K562 (cell line): ENCODE measurements around the gene ACOT7. TPM values are rescaled to one million over a fixed set of nuclear protein-coding genes. Genes with fewer than 3 reads are reported as not detected.
A peak's percentile ranks its signal among the peaks of the same experiment; 100 is the strongest.

Source experiments
- ATAC-seq: fragments of 200-7000 bp; cut with Tn5 transposase; 3 replicates; pipeline ENCODE4 v1.9.1; 2020; ENCODE audit warnings: moderate library complexity
- BruUV-seq: library from RNA; stranded (reverse); fragments of 400-500 nt; replicated peaks from 2 replicates; lab custom pipeline; 2021; lab: Mats Ljungman, UMichigan
- CTCF ChIA-PET: fragments of 300-600 bp; formaldehyde crosslinking; extraction: SDS; loops from one replicate; lab custom pipeline; 2021; ENCODE audit warnings: low intra/inter-chr PET ratio; lab: Yijun Ruan, JAX
- POLR2A ChIA-PET: fragments of 300-600, 350-650 bp; sonication (Branson Sonifier 250); formaldehyde crosslinking; extraction: SDS; loops from one replicate; lab custom pipeline; 2021; ENCODE audit warnings: antibody characterized with exemption, inconsistent platforms; lab: Yijun Ruan, JAX
- DNase-seq, 4 experiments: peaks; one replicate each; pipeline versions ENCODE4 v3.0.0 to v3.0.0-alpha.2; 2011 to 2018; ENCODE audit warnings: low spot score in 3 of 4, mixed read lengths in 3 of 4; ENCODE audit errors: extremely low read depth in 1 of 4
- FAIRE-seq: peaks from 2 replicates; lab custom pipeline; 2011; peaks lifted over from hg19 to GRCh38; lab: Jason Lieb, UNC
- H2AFZ ChIP-seq: 2 replicates; pipeline ENCODE4 v1.6.0; 2011; ENCODE audit warnings: low read depth, low read length, control low read depth, inconsistent platforms
- H3K27ac ChIP-seq: fragments of 200-600 bp; 3 replicates; pipeline ENCODE4 v1.8.0; 2011; ENCODE audit warnings: low read depth, mild to moderate bottlenecking, control low read depth, inconsistent platforms, low read length, moderate library complexity, mixed read lengths; ENCODE audit errors: extremely low read depth
- H3K27me3 ChIP-seq, 2 experiments: fragments of 300-600 bp in 1 of 2; 2 replicates in 1 of 2; 3 replicates in 1 of 2; pipeline versions ENCODE4 v1.6.0 to v1.8.0; 2011; ENCODE audit warnings: inconsistent platforms in 2 of 2, low read length in 2 of 2, mild to moderate bottlenecking in 1 of 2, mixed read lengths in 1 of 2, moderate library complexity in 1 of 2; ENCODE audit not compliant: control insufficient read depth in 2 of 2, insufficient read depth in 2 of 2
- H3K36me3 ChIP-seq: fragments of 300-600 bp; 3 replicates; pipeline ENCODE4 v1.8.0; 2011; ENCODE audit warnings: mild to moderate bottlenecking, low read length, inconsistent platforms; ENCODE audit not compliant: control insufficient read depth, insufficient read depth
- H3K4me1 ChIP-seq, 2 experiments: fragments of 200-600 bp in 1 of 2; replicated peaks in 1 of 2; 2 replicates in 1 of 2; 3 replicates in 1 of 2; pipeline versions ENCODE4 v1.5.1 to v1.8.0; 2011; ENCODE audit warnings: inconsistent platforms in 2 of 2, low read length in 2 of 2, mild to moderate bottlenecking in 1 of 2, mixed read lengths in 1 of 2, moderate library complexity in 1 of 2; ENCODE audit not compliant: control insufficient read depth in 2 of 2, insufficient read depth in 2 of 2
- H3K4me2 ChIP-seq: 2 replicates; pipeline ENCODE4 v1.6.1; 2011; ENCODE audit warnings: low read length, control low read depth, inconsistent platforms, mixed read lengths; ENCODE audit not compliant: insufficient read depth
- H3K4me3 ChIP-seq: fragments of 200-600 bp; sonication (generic), shearing (Covaris generic); 2 replicates; pipeline ENCODE4 v1.5.1; 2016; ENCODE audit warnings: control low read depth, inconsistent platforms
- H3K79me2 ChIP-seq: fragments of 200-600 bp; 3 replicates; pipeline ENCODE4 v1.8.0; 2011; ENCODE audit warnings: low read length, inconsistent platforms; ENCODE audit not compliant: control insufficient read depth, insufficient read depth
- H3K9ac ChIP-seq, 2 experiments: 2 replicates each; pipeline versions ENCODE4 v1.6.0 to v1.6.1; 2011; ENCODE audit warnings: low read depth in 2 of 2, low read length in 2 of 2, control low read depth in 1 of 2, inconsistent platforms in 1 of 2, mild to moderate bottlenecking in 1 of 2, mixed read lengths in 1 of 2; ENCODE audit not compliant: insufficient read depth in 1 of 2
- H3K9me1 ChIP-seq: one replicate; pipeline ENCODE4 v1.6.0; 2011; ENCODE audit warnings: inconsistent platforms, mild to moderate bottlenecking, low read length, moderate library complexity; ENCODE audit not compliant: control insufficient read depth, insufficient read depth
- H3K9me3 ChIP-seq: replicated peaks from 2 replicates; pipeline ENCODE4 v1.5.1; 2011; ENCODE audit warnings: low read depth, low read length, inconsistent platforms; ENCODE audit not compliant: control insufficient read depth, insufficient read depth
- H4K20me1 ChIP-seq: replicated peaks from 2 replicates; pipeline ENCODE4 v1.6.1; 2011; ENCODE audit warnings: low read length, inconsistent platforms, mixed read lengths; ENCODE audit not compliant: control insufficient read depth, insufficient read depth
- BRF2 ChIP-seq: IDR thresholded peaks from 3 replicates; pipeline ENCODE4 v1.6.1; 2011; ENCODE audit warnings: borderline replicate concordance, mild to moderate bottlenecking; ENCODE audit not compliant: insufficient read length, insufficient read depth
- NR2F6 ChIP-seq: fragments of 450-650 bp; formaldehyde crosslinking; IDR thresholded peaks from 2 replicates; pipeline ENCODE4 v1.4.0; 2020; ENCODE audit warnings: mild to moderate bottlenecking
- ZNF398 ChIP-seq: fragments of 250-450 bp; sonication (Bioruptor Pico); IDR thresholded peaks from 2 replicates; pipeline ENCODE4 v1.8.0; 2021; ENCODE audit warnings: moderate library complexity, mild to moderate bottlenecking, inconsistent platforms
- WGBS: fragments of 100-300 bp; shearing (Covaris generic); methylation state at CpG from one replicate; pipeline ENCODE4 v1.1.6; 2016; ENCODE audit warnings: low coverage, mixed read lengths; ENCODE audit not compliant: insufficient coverage; ENCODE audit errors: missing lambda C conversion rate; 5-methylcytosine and 5-hydroxymethylcytosine counted together
- in situ Hi-C: fragments of 300-500 bp; cut with MboI; formaldehyde crosslinking; loops from 4 replicates; pipeline ENCODE4 v1.15.0; 2018; ENCODE audit warnings: inconsistent platforms, mixed read lengths
- intact Hi-C: fragments of 100-400 bp; cut with micrococcal nuclease; formaldehyde crosslinking; loops from 2 replicates; pipeline ENCODE4 v1.14.2; 2022
- polyA plus RNA-seq, 8 experiments: library from polyadenylated mRNA; depleted of rRNA in 4 of 8; stranded (reverse) in 5 of 8; unstranded in 3 of 8; fragments of >200 nt; fragmentation: Nextera tagmentation in 2 of 8; fragmentation: Illumina TruSeq in 1 of 8; extraction: Ambion mirVana in 2 of 8; extraction: Trizol in 1 of 8; gene quantifications; 2 replicates each; pipeline versions ENCODE4 v1.2.1 to v1.2.3, GENCODE V29; 2011 to 2014; ENCODE audit warnings: inconsistent platforms in 1 of 8, missing spikeins in 1 of 8
- total RNA-seq, 7 experiments: library from RNA; depleted of rRNA in 6 of 7; stranded (reverse); fragments of >200 nt in 6 of 7; fragmentation: Illumina TruSeq in 2 of 7; extraction: Trizol in 2 of 7; gene quantifications; 2 replicates each; pipeline versions ENCODE4 v1.2.1 to v1.2.3, GENCODE V29; 2011 to 2021; ENCODE audit warnings: low replicate concordance in 1 of 7

The ACOT7 gene
- total and polyA plus RNA-seq, 9 of the 15 experiments (the other 6 are each of a cell fraction or from before 2014, with no cell fraction given): 7.0 to 92.6 (median 37.2) TPM

DNA sequence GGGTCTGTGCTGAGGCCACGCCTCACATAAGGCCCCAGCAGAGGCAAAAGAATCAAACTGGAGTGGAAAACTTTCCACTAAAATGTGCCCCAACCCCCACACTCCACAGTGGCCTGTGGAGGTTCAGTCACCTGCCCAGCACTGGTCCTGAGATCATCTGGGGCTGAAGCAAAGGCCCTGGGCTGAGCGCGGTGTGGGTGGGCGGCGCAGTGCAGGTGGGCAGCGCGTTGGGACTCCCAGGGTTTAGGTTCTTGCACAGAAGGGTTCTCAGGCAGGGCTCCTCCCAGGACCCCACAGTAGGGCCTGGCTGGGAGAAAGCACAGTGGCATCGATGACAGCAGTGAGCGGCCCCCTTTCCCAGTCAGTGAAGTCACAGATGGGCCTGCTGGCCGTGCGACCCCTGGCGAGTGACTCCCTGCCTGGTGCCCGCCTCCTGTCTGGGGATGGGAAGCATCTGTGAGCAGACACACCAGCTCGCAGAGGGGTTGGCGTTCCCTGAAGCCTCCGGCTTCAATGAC, 118.9 kb downstream of the ACOT7 start (continued):
- no peak for TF ChIP-seq ZNF398 (CRISPR knock-in tag)
- no peak for TF ChIP-seq BRF2

DNA sequence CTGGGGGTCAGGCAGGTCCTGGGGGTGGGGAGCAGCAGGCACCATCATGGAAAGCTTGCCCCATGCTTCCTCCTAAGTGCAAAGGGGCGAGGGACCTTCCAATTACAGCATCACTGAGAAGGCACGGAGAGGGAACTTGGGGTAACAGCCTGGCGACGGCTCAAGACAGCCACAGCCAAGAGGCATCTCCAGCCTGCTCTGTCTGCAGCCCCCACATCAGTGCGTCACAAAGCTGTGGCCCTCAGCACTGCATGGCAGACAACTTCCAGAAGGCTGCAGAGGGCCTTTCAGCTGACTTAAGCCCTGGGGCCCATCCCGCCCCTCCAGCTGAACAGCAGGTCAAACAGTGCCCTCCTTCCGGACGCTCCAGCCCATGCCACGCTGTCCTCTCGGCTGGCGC, 119.5 kb downstream of the ACOT7 start:
- H3K4me1 ChIP-seq: peaks cover 5 to 75% of the 10 kb centered on the region in 2 experiments; a peak in 4 of 5 replicates
- intact Hi-C loops: no loop called here
- POLR2A ChIA-PET: interaction anchor here (0.6 kb wide), 1 partner anchor 9 kb away, joined by 3 read pairs; no protein-coding TSS in a partner anchor
- no peak overlapping the region for H3K4me2 ChIP-seq
- no peaks in the 10 kb centered on the region for H3K9me1 ChIP-seq
- no peak overlapping the region for H3K4me3 ChIP-seq
- no peaks in the 10 kb centered on the region for H3K9me3 ChIP-seq
- no peaks in the 10 kb centered on the region for H3K79me2 ChIP-seq
- H4K20me1 ChIP-seq: peaks cover 8% of the 10 kb centered on the region; the same call in 1 of the 2 replicates
- 90% methylated on average over 11 of the region's 11 CpGs for WGBS
- in situ Hi-C loops: loop anchor here (25.0 kb wide), 1 partner anchor 938 kb away; no protein-coding TSS in a partner anchor
- no peak for DNase-seq
- peak overlapping the region in 1 of 2 experiments; percentile 50; a peak in 1 of 4 replicates for H3K9ac ChIP-seq
- no peak for TF ChIP-seq NR2F6 (CRISPR knock-in tag)
- TF ChIP-seq, all 486 proteins: peak for 0
- H3K36me3 ChIP-seq: no peaks in the 10 kb centered on the region
- H3K27ac ChIP-seq: no peak overlapping the region
- no peak overlapping the region for H2AFZ ChIP-seq
- no TSS peak for BruUV-seq
- CTCF ChIA-PET: no interaction called here
- FAIRE-seq (no peak), ATAC-seq (no peak)
- no peaks in the 10 kb centered on the region for H3K27me3 ChIP-seq
